Liver (tissue), 3 donors: ENCODE results near the gene GAD1.

ENCODE experiments used
- GABPA ChIP-seq, 2 donors: IDR thresholded peaks in 1 of 2; conservative IDR thresholded peaks in 1 of 2; 2 replicates each; pipeline ENCODE4 v1.6.1; 2016; ENCODE audit warnings: antibody characterized with exemption in 2 of 2, mild to moderate bottlenecking in 1 of 2, moderate library complexity in 1 of 2
- RAD21 ChIP-seq, 2 donors: IDR thresholded peaks; 2 replicates each; pipeline ENCODE4 v1.6.1; 2016; ENCODE audit warnings: antibody characterized with exemption in 2 of 2, mild to moderate bottlenecking in 2 of 2
- RXRA ChIP-seq, 2 donors: IDR thresholded peaks; 2 replicates each; pipeline ENCODE4 v1.6.1; 2017 to 2018; ENCODE audit warnings: antibody characterized with exemption in 2 of 2, mild to moderate bottlenecking in 1 of 2
- TAF1 ChIP-seq: conservative IDR thresholded peaks from 2 replicates; pipeline ENCODE4 v1.6.1; 2016; ENCODE audit warnings: antibody characterized with exemption, mild to moderate bottlenecking
- YY1 ChIP-seq: IDR thresholded peaks from 2 replicates; pipeline ENCODE4 v1.6.1; 2016; ENCODE audit warnings: antibody characterized with exemption, mild to moderate bottlenecking
- TF ChIP-seq, protein P1 (sequence below): fragments of 150-350 bp; IDR thresholded peaks from 2 replicates; pipeline ENCODE4 v1.5.1; 2017; ENCODE audit warnings: improper control_type of control experiment, low read depth, low read length; ENCODE audit not compliant: missing input control
- TF ChIP-seq, protein P2 (sequence below): IDR thresholded peaks from 2 replicates; pipeline ENCODE4 v1.6.1; 2016; ENCODE audit warnings: antibody characterized with exemption
- TF ChIP-seq, protein P3 (sequence below): IDR thresholded peaks from 2 replicates; pipeline ENCODE4 v1.6.1; 2016; ENCODE audit warnings: antibody characterized with exemption
- donor health status: healthy.
- donor health status: healthy.

DNA sequence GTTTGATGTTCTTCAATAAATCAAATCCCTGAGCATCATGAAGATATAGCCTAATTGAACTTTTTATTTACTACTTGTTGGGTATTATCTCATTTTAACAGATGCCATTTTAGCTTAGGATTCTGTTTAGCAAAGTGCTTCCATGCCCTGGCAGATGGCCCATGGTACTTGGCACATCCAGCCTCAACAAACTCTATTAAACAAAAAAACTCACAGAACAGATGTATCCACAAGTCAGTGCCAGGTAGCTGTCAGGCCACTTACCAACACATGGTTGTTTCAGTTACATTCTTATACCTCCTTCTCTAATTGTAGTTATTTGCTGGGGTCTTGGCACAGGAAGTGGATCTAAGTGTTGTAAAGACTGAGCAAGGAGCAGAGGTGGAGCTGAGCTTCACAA lies 29.6 kb downstream of the GAD1 start:
- TF ChIP-seq, protein P1, sequence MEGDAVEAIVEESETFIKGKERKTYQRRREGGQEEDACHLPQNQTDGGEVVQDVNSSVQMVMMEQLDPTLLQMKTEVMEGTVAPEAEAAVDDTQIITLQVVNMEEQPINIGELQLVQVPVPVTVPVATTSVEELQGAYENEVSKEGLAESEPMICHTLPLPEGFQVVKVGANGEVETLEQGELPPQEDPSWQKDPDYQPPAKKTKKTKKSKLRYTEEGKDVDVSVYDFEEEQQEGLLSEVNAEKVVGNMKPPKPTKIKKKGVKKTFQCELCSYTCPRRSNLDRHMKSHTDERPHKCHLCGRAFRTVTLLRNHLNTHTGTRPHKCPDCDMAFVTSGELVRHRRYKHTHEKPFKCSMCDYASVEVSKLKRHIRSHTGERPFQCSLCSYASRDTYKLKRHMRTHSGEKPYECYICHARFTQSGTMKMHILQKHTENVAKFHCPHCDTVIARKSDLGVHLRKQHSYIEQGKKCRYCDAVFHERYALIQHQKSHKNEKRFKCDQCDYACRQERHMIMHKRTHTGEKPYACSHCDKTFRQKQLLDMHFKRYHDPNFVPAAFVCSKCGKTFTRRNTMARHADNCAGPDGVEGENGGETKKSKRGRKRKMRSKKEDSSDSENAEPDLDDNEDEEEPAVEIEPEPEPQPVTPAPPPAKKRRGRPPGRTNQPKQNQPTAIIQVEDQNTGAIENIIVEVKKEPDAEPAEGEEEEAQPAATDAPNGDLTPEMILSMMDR: no peak
- TF ChIP-seq YY1: no peak
- TF ChIP-seq TAF1: no peak
- no peak for TF ChIP-seq GABPA (IDR thresholded peaks at IDR 0.05 in 1 of 2, conservative IDR thresholded peaks at IDR 0.05 in 1 of 2)
- TF ChIP-seq, protein P2, sequence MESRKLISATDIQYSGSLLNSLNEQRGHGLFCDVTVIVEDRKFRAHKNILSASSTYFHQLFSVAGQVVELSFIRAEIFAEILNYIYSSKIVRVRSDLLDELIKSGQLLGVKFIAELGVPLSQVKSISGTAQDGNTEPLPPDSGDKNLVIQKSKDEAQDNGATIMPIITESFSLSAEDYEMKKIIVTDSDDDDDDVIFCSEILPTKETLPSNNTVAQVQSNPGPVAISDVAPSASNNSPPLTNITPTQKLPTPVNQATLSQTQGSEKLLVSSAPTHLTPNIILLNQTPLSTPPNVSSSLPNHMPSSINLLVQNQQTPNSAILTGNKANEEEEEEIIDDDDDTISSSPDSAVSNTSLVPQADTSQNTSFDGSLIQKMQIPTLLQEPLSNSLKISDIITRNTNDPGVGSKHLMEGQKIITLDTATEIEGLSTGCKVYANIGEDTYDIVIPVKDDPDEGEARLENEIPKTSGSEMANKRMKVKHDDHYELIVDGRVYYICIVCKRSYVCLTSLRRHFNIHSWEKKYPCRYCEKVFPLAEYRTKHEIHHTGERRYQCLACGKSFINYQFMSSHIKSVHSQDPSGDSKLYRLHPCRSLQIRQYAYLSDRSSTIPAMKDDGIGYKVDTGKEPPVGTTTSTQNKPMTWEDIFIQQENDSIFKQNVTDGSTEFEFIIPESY: no peak
- TF ChIP-seq RAD21 (IDR thresholded peaks at IDR 0.05): no peak
- no peak for TF ChIP-seq RXRA (IDR thresholded peaks at IDR 0.05)
- TF ChIP-seq, protein P3, sequence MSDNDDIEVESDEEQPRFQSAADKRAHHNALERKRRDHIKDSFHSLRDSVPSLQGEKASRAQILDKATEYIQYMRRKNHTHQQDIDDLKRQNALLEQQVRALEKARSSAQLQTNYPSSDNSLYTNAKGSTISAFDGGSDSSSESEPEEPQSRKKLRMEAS: no peak
